Hypothalamus (tissue), 51 donors: Measurements from ENCODE around the gene ZNF322.

ENCODE experiments used
- DNase-seq, 51 donors: peaks; one replicate each; lab custom pipeline; 2025; lab: John Stamatoyannopoulos, UW

ZNF322 gene

GRCh38 chr6:26613689-26614683 is 45.6 kb downstream of the ZNF322 start:
- no peak for DNase-seq

DNA sequence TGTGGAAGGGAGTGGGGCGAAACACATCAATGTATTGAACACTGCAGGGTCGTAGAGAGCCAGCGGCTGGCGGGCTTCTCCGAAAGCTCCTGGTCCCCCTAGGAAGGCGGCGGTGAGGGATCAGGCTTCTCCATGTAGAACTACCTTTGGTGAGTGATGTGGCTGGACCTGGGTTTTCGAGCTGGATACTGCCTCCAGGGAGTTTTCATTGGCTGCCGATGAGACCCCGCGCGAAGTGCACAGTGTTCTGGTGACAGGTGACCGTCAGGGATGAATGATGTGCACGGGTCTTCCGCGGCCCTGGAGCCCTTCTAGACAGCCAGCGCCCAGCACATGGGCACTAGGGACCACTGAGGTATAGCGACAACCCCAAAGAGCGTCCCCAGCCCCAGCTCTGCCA is 46.3 kb downstream of the ZNF322 start:
- no peak for DNase-seq

- DNase-seq = no peak
These were observed 47.9 kb downstream of the ZNF322 start for GRCh38 chr6:26611599-26611998.

DNA sequence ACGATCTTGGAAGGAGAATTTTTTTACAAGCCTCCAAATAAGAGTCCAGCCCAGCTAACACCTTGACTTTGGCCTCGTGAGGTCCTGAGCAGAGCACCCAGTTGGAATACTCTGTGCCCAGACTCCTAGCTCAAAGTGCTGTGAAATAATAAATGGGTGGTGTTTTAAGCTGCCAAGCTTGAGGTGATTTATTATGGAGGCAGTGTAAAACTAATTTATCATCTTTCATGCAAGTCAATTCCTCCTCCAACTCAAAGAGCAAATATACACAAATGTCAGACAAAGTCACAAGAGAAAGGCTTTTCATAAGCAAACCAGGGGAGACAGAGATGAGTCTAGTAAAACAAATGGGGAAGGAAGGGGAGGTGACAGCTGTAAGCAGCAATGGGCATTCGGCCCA is 50.1 kb downstream of the ZNF322 start:
- DNase-seq = no peak

GRCh38 chr6:26607434-26608230 is 51.9 kb downstream of the ZNF322 start:
- DNase-seq = peak in 16 of 51 donors; percentile 6 to 50 (median 24)

DNA sequence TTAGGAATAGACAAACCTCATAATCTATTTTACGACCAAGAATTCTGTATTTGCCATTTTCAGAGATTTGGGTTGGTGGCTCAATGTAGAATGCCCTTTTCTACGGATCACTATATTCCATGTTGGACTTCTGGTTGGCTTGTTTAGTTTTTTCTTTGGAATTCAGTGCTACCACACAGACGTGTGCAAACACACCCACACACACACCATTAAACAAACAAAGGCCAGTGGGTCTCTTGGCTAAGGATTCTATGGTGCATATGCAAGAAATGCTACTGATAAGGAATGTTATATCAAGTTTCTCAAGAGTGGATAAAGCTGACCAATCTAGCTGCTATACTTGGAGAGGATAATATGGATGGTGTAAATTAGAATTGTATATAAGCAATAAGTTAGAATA is 54.7 kb downstream of the ZNF322 start:
- DNase-seq = no peak

GRCh38 chr6:26604026-26604425 is 55.5 kb downstream of the ZNF322 start:
- no peak for DNase-seq

- DNase-seq = no peak
These were observed 57.3 kb downstream of the ZNF322 start for GRCh38 chr6:26602262-26602661.

DNA sequence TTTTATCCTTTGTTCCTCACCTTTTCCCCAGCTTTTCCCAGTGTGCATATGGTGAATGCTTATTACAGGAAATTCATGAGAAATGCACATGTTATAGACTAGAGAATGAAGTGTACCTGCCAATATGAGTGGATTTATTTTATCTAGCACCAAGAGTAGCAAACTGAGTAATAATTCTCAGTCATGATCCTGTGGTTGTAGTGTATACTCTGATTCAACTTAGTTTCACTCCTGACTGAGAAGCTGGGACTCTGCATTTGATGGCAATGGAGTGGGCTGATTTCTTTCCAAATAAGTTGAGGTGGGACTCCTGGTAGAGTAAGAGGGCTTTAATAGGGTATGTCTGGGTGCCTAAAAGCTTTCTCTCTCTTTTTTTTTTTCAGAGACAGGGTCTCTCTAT is 58.8 kb downstream of the ZNF322 start:
- DNase-seq = no peak

- no peak for DNase-seq
These were observed 60.0 kb downstream of the ZNF322 start for GRCh38 chr6:26599591-26599990.

DNA sequence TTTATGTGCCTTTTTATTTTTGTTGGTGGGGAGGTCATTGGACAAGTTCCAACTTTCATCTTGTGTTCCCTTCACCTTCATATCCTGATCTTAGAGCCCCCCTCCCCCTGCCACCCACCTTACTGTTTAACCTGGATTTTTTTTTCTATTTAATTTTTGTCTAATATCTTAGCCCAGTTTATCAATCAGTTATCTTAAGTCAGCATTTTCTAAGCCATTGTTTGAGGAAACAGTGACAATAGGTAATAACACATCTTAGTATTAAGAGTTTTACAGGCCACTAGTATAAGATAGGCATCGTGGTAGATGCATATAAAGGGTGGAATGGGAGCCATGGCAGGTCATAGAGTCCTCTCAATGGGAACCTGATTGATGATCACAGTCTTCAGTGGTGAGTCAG is 60.4 kb downstream of the ZNF322 start:
- no peak for DNase-seq

- no peak for DNase-seq
These were observed 61.3 kb downstream of the ZNF322 start for GRCh38 chr6:26598267-26598666.

- DNase-seq = no peak
These were observed 61.7 kb downstream of the ZNF322 start for GRCh38 chr6:26597821-26598220.

DNA sequence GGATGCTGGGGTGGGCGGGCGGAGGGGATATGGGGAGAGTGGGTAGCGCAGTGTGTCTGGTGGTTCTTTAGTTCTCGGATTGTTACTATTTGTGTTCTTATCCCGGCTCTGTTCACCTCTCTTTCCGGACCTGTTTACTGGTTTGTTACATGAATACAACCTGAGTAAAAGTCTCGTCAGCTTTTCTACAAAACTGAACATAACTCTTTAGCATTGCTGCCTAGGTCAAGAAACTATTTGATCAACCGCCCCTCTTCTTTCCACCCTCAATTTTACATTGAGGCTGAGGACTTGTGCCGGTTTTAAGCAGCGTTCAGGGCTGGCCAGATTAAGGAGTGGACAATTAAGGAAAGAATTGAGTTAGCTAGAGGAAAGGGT is 62.2 kb downstream of the ZNF322 start:
- DNase-seq = no peak

- DNase-seq = peak; percentile 86 to 99 (median 96)
These were observed 62.8 kb downstream of the ZNF322 start, which contains the start of gene ABT1 for GRCh38 chr6:26596579-26597388. Gene ABT1 (plus strand): TSS chr6:26596953. CDS start chr6:26596983, 30 bp downstream.

GRCh38 chr6:26595669-26596269 is 63.8 kb downstream of the ZNF322 start:
- peak in 50 of 51 donors; percentile 29 to 94 (median 80) for DNase-seq

DNA sequence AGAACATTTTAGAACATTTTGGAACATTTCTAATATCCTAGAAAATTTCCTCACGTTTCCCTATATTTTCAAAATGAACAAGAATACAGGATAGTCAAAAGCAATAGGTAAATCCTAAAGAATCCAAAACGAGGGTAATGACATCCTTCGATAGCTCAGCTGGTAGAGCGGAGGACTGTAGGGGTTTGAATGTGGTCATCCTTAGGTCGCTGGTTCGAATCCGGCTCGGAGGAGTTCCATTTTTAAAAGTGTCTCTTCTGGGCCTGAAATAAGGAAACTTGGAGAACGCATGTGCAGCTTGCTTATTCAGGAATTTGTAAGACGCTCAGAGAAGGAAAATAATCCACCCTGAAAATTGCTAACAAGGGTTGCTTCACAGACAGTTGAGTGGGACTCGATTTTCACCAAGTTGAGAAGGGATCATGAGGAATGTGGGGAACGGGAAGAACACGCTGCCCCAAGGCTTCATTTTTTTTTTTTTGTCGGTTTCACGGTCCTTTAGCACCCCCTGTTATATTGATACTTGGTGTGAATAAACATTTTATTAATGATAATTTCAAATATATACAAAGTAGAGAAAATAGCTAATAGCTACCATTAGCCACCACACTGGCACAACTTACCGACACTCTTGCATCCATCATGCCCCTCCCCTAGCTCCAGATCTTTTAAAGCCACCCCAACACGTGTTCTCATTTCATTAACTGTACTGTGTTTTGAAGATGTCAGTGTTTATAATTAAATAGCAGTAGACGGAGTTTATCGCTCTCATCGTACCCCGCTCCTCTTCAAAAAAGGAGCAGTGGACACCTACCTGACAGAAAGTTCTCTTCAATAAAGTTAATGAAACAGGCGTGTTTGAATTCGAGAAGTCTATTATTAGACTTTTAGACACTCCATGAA is 64.6 kb downstream of the ZNF322 start:
- peak in 6 of 51 donors; percentile 6 to 43 (median 18) for DNase-seq

DNA sequence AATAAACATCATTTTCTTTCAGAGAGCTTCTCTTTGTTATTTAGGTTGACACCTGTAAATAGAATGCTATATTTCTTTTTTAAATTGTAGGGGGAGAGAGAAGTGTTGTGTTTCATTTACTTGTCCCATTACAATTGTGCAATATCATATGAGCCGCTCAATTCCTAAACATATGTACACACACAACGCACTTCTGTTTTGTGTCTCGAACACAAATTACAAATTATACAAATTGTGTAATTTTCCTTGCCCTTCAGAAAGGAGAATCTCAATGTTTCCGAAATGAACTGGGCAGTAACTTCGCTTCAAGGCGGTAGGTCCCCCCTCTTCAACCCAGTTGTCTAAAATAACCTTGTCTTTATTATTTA is 65.4 kb downstream of the ZNF322 start:
- no peak for DNase-seq
